ENCODE measurements around the gene BAIAP2. TPM values are rescaled to one million over a fixed set of nuclear protein-coding genes. Genes with fewer than 3 reads are reported as not detected.
"Not testable (repeated sequence)": the region's sequence is repeated elsewhere in the genome, so short reads cannot be mapped to it uniquely, and the experiment has no call there.

BAIAP2 gene
- total RNA-seq, 1 donor from 2014 or later = 48.7 TPM

- no peaks in the 10 kb centered on the region for H3K27me3 ChIP-seq (ENCODE audit: control insufficient read depth, insufficient read depth, low read length)
- H3K4me3 ChIP-seq (ENCODE audit: low read depth, low read length) = no peak overlapping the region
- H3K36me3 ChIP-seq (ENCODE audit: control insufficient read depth, insufficient read depth, low read length) = no peaks in the 10 kb centered on the region
- no peak for TF ChIP-seq CTCF (IDR thresholded peaks at IDR 0.05; ENCODE audit: insufficient read depth, low read length, severe bottlenecking)
- DNase-seq (ENCODE audit: low read depth) (no peak), FAIRE-seq (no peak)
Measured at GRCh38 chr17:81012574-81013447, 22.1 kb upstream of the BAIAP2 start.

GRCh38 chr17:81013642-81014041 lies 21.3 kb upstream of the BAIAP2 start:
- no peak for TF ChIP-seq CTCF (IDR thresholded peaks at IDR 0.05; ENCODE audit: insufficient read depth, low read length, severe bottlenecking)
- DNase-seq (ENCODE audit: low read depth) (no peak), FAIRE-seq (no peak)
- Histone ChIP-seq H3K27me3 (ENCODE audit: control insufficient read depth, insufficient read depth, low read length) (no peaks in the 10 kb centered on the region), H3K36me3 (ENCODE audit: control insufficient read depth, insufficient read depth, low read length) (no peaks in the 10 kb centered on the region), H3K4me3 (ENCODE audit: low read depth, low read length) (no peak overlapping the region)

- Histone ChIP-seq H3K36me3 (ENCODE audit: control insufficient read depth, insufficient read depth, low read length) (no peaks in the 10 kb centered on the region), H3K27me3 (ENCODE audit: control insufficient read depth, insufficient read depth, low read length) (no peaks in the 10 kb centered on the region), H3K4me3 (ENCODE audit: low read depth, low read length) (no peak overlapping the region)
- FAIRE-seq (no peak), DNase-seq (ENCODE audit: low read depth) (no peak)
- TF ChIP-seq CTCF (IDR thresholded peaks at IDR 0.05; ENCODE audit: insufficient read depth, low read length, severe bottlenecking) = no peak
Measured at GRCh38 chr17:81015136-81015535, 19.8 kb upstream of the BAIAP2 start.

GRCh38 chr17:81016575-81016974 lies 18.4 kb upstream of the BAIAP2 start:
- DNase-seq (ENCODE audit: low read depth) = no peak
- H3K27me3 ChIP-seq (ENCODE audit: control insufficient read depth, insufficient read depth, low read length) = no peaks in the 10 kb centered on the region
- no peak for FAIRE-seq
- no peak for TF ChIP-seq CTCF (IDR thresholded peaks at IDR 0.05; ENCODE audit: insufficient read depth, low read length, severe bottlenecking)
- H3K36me3 ChIP-seq (ENCODE audit: control insufficient read depth, insufficient read depth, low read length) = no peaks in the 10 kb centered on the region
- no peak overlapping the region for H3K4me3 ChIP-seq (ENCODE audit: low read depth, low read length)

GRCh38 chr17:81017330-81017729 lies 17.6 kb upstream of the BAIAP2 start:
- not testable (repeated sequence) for FAIRE-seq; H3K4me3 ChIP-seq (ENCODE audit: low read depth, low read length); H3K27me3 ChIP-seq (ENCODE audit: control insufficient read depth, insufficient read depth, low read length); H3K36me3 ChIP-seq (ENCODE audit: control insufficient read depth, insufficient read depth, low read length); DNase-seq (ENCODE audit: low read depth)

GRCh38 chr17:81018044-81018802 lies 16.7 kb upstream of the BAIAP2 start:
- H3K27me3 ChIP-seq (ENCODE audit: control insufficient read depth, insufficient read depth, low read length) = no peaks in the 10 kb centered on the region
- DNase-seq (ENCODE audit: low read depth) (peak; percentile 33), FAIRE-seq (no peak)
- no peaks in the 10 kb centered on the region for H3K36me3 ChIP-seq (ENCODE audit: control insufficient read depth, insufficient read depth, low read length)
- H3K4me3 ChIP-seq (ENCODE audit: low read depth, low read length) = no peak overlapping the region
- TF ChIP-seq CTCF (IDR thresholded peaks at IDR 0.05; ENCODE audit: insufficient read depth, low read length, severe bottlenecking) = no peak

All from bronchial epithelial cell (primary cell).